K562 (cell line): ENCODE measurements around the gene ITPRIPL2. TPM values are rescaled to one million over a fixed set of nuclear protein-coding genes. Genes with fewer than 3 reads are reported as not detected.
A peak's percentile ranks its signal among the peaks of the same experiment; 100 is the strongest.

Experiments used
- CTBP1 ChIP-seq: fragments of 450-650 bp; IDR thresholded peaks from 2 replicates; pipeline ENCODE4 v1.6.1; 2016; ENCODE audit warnings: borderline replicate concordance
- CXXC5 ChIP-seq: fragments of 250-450 bp; sonication (Bioruptor Pico); IDR thresholded peaks from 2 replicates; pipeline ENCODE4 v1.8.0; 2022; ENCODE audit warnings: inconsistent platforms, mild to moderate bottlenecking, moderate library complexity
- HEY1 ChIP-seq: fragments of 250-450 bp; sonication (Bioruptor Pico); IDR thresholded peaks from 2 replicates; pipeline ENCODE4 v1.5.0; 2020; ENCODE audit warnings: mild to moderate bottlenecking, moderate library complexity, borderline replicate concordance
- HOXB6 ChIP-seq: fragments of 250-450 bp; sonication (Bioruptor Pico); IDR thresholded peaks from 2 replicates; pipeline ENCODE4 v1.5.1; 2022; ENCODE audit warnings: mild to moderate bottlenecking, borderline replicate concordance
- HSF4 ChIP-seq: fragments of 250-450 bp; sonication (Bioruptor Pico); IDR thresholded peaks from 2 replicates; pipeline ENCODE4 v2.1.2; 2022; ENCODE audit warnings: mild to moderate bottlenecking, moderate library complexity, borderline replicate concordance
- MAFF ChIP-seq: IDR thresholded peaks from 2 replicates; pipeline ENCODE4 v1.6.1; 2012; ENCODE audit warnings: low read length, improper control_type of control experiment
- NCOA2 ChIP-seq, 2 experiments: fragments of 450-650 bp; IDR thresholded peaks; 2 replicates each; pipeline ENCODE4 v1.6.1; 2018; ENCODE audit warnings: mild to moderate bottlenecking in 2 of 2, moderate library complexity in 1 of 2; ENCODE audit not compliant: partially characterized antibody in 2 of 2
- NR4A1 ChIP-seq, 2 experiments: fragments of 250-450 bp in 1 of 2; fragments of 450-650 bp in 1 of 2; sonication (Bioruptor Pico) in 1 of 2; IDR thresholded peaks; 2 replicates each; pipeline versions ENCODE4 v1.4.0 to v1.6.1; 2016 to 2020; ENCODE audit warnings: mild to moderate bottlenecking in 2 of 2, missing compliant biosample characterization in 1 of 2, missing genetic modification characterization in 1 of 2, moderate library complexity in 1 of 2
- POLR2AphosphoS2 ChIP-seq: IDR thresholded peaks from 2 replicates; pipeline ENCODE4 v1.6.1; 2012; ENCODE audit warnings: low read length, improper control_type of control experiment
- RAD51 ChIP-seq: fragments of 450-650 bp; IDR thresholded peaks from 2 replicates; pipeline ENCODE4 v1.7.1; 2016; ENCODE audit warnings: low read depth, mild to moderate bottlenecking, borderline replicate concordance
- ZKSCAN1 ChIP-seq: fragments of 150-350 bp; IDR thresholded peaks from 2 replicates; pipeline ENCODE4 v1.6.1; 2016; ENCODE audit warnings: low read depth, low read length
- ZNF263 ChIP-seq: sonication (generic); formaldehyde crosslinking; IDR thresholded peaks from 2 replicates; pipeline ENCODE4 v1.8.0; 2022; ENCODE audit warnings: mild to moderate bottlenecking, missing genetic modification reagents, borderline replicate concordance
- ZNF347 ChIP-seq: fragments of 450-650 bp; formaldehyde crosslinking; IDR thresholded peaks from 2 replicates; pipeline ENCODE4 v1.4.0; 2020; ENCODE audit warnings: low read depth, mild to moderate bottlenecking, moderate library complexity
- ZNF445 ChIP-seq: fragments of 250-450 bp; sonication (Bioruptor Pico); IDR thresholded peaks from 2 replicates; pipeline ENCODE4 v1.4.0; 2020; ENCODE audit warnings: low read depth, mild to moderate bottlenecking, moderate library complexity
- ZNF785 ChIP-seq: fragments of 250-450 bp; sonication (Bioruptor Pico); IDR thresholded peaks from 2 replicates; pipeline ENCODE4 v1.4.0; 2020; ENCODE audit warnings: mild to moderate bottlenecking
- polyA plus RNA-seq, 8 experiments: library from polyadenylated mRNA; depleted of rRNA in 4 of 8; stranded (reverse) in 5 of 8; unstranded in 3 of 8; fragments of >200 nt; fragmentation: Nextera tagmentation in 2 of 8; fragmentation: Illumina TruSeq in 1 of 8; extraction: Ambion mirVana in 2 of 8; extraction: Trizol in 1 of 8; gene quantifications; 2 replicates each; pipeline versions ENCODE4 v1.2.1 to v1.2.3, GENCODE V29; 2011 to 2014; ENCODE audit warnings: inconsistent platforms in 1 of 8, missing spikeins in 1 of 8
- total RNA-seq, 7 experiments: library from RNA; depleted of rRNA in 6 of 7; stranded (reverse); fragments of >200 nt in 6 of 7; fragmentation: Illumina TruSeq in 2 of 7; extraction: Trizol in 2 of 7; gene quantifications; 2 replicates each; pipeline versions ENCODE4 v1.2.1 to v1.2.3, GENCODE V29; 2011 to 2021; ENCODE audit warnings: low replicate concordance in 1 of 7
- TF ChIP-seq, protein P1 (sequence below): fragments of 450-650 bp; IDR thresholded peaks from 2 replicates; pipeline ENCODE4 v1.7.0; 2016; ENCODE audit warnings: borderline replicate concordance
- TF ChIP-seq, protein P2 (sequence below): fragments of 450-650 bp; formaldehyde crosslinking; IDR thresholded peaks from 2 replicates; pipeline ENCODE4 v1.4.0; 2020; ENCODE audit warnings: mild to moderate bottlenecking, mixed read lengths
- TF ChIP-seq, protein P3 (sequence below): fragments of 450-650 bp; IDR thresholded peaks from 2 replicates; pipeline ENCODE4 v1.6.1; 2017; ENCODE audit warnings: antibody characterized with exemption, mild to moderate bottlenecking
- TF ChIP-seq, protein P4 (sequence below): fragments of 450-650 bp; IDR thresholded peaks from 2 replicates; pipeline ENCODE4 v1.6.1; 2016; ENCODE audit warnings: borderline replicate concordance

ITPRIPL2 gene
- total and polyA plus RNA-seq, 9 of the 15 experiments (the other 6 are each of a cell fraction or from before 2014, with no cell fraction given) = 0.04 to 2.2 (median 0.58) TPM

DNA sequence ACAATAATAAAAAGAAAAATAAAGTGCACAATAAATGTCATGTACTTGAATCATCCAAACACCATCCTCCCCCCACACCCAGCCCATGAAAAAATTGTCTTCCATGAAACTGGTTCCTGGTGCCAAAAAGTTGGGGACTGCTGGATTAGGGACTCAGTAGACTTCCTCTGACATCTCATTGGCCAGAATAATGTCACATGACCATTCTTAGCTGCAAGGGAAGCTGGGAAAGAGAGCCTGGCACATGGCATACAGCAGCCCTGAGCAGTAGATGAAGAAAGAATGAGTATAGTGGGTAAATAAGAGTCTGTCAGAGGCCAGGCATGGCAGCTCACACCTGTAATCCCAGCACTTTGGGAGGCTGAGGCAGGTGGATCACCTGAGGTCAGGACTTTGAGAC lies 12.5 kb downstream of the ITPRIPL2 start (continued):
- TF ChIP-seq ZNF263 (CRISPR knock-in tag) = no peak
- no peak for TF ChIP-seq HSF4
- TF ChIP-seq CXXC5 (CRISPR knock-in tag) = no peak
- TF ChIP-seq ZNF445 (CRISPR knock-in tag) = no peak
- TF ChIP-seq HEY1 (CRISPR knock-in tag) = no peak
- TF ChIP-seq, protein P1, sequence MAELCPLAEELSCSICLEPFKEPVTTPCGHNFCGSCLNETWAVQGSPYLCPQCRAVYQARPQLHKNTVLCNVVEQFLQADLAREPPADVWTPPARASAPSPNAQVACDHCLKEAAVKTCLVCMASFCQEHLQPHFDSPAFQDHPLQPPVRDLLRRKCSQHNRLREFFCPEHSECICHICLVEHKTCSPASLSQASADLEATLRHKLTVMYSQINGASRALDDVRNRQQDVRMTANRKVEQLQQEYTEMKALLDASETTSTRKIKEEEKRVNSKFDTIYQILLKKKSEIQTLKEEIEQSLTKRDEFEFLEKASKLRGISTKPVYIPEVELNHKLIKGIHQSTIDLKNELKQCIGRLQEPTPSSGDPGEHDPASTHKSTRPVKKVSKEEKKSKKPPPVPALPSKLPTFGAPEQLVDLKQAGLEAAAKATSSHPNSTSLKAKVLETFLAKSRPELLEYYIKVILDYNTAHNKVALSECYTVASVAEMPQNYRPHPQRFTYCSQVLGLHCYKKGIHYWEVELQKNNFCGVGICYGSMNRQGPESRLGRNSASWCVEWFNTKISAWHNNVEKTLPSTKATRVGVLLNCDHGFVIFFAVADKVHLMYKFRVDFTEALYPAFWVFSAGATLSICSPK = no peak
- no peak for TF ChIP-seq POLR2AphosphoS2
- TF ChIP-seq HOXB6 (CRISPR knock-in tag) = no peak
- no peak for TF ChIP-seq ZNF347 (CRISPR knock-in tag)
- TF ChIP-seq, protein P2, sequence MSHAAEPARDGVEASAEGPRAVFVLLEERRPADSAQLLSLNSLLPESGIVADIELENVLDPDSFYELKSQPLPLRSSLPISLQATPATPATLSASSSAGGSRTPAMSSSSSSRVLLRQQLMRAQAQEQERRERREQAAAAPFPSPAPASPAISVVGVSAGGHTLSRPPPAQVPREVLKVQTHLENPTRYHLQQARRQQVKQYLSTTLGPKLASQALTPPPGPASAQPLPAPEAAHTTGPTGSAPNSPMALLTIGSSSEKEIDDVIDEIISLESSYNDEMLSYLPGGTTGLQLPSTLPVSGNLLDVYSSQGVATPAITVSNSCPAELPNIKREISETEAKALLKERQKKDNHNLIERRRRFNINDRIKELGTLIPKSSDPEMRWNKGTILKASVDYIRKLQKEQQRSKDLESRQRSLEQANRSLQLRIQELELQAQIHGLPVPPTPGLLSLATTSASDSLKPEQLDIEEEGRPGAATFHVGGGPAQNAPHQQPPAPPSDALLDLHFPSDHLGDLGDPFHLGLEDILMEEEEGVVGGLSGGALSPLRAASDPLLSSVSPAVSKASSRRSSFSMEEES (CRISPR knock-in tag) = peak; percentile 66
- TF ChIP-seq ZKSCAN1 = no peak
- no peak for TF ChIP-seq ZNF785 (CRISPR knock-in tag)
- TF ChIP-seq, protein P3, sequence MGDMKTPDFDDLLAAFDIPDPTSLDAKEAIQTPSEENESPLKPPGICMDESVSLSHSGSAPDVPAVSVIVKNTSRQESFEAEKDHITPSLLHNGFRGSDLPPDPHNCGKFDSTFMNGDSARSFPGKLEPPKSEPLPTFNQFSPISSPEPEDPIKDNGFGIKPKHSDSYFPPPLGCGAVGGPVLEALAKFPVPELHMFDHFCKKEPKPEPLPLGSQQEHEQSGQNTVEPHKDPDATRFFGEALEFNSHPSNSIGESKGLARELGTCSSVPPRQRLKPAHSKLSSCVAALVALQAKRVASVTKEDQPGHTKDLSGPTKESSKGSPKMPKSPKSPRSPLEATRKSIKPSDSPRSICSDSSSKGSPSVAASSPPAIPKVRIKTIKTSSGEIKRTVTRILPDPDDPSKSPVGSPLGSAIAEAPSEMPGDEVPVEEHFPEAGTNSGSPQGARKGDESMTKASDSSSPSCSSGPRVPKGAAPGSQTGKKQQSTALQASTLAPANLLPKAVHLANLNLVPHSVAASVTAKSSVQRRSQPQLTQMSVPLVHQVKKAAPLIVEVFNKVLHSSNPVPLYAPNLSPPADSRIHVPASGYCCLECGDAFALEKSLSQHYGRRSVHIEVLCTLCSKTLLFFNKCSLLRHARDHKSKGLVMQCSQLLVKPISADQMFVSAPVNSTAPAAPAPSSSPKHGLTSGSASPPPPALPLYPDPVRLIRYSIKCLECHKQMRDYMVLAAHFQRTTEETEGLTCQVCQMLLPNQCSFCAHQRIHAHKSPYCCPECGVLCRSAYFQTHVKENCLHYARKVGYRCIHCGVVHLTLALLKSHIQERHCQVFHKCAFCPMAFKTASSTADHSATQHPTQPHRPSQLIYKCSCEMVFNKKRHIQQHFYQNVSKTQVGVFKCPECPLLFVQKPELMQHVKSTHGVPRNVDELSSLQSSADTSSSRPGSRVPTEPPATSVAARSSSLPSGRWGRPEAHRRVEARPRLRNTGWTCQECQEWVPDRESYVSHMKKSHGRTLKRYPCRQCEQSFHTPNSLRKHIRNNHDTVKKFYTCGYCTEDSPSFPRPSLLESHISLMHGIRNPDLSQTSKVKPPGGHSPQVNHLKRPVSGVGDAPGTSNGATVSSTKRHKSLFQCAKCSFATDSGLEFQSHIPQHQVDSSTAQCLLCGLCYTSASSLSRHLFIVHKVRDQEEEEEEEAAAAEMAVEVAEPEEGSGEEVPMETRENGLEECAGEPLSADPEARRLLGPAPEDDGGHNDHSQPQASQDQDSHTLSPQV = no peak
- TF ChIP-seq, protein P4, sequence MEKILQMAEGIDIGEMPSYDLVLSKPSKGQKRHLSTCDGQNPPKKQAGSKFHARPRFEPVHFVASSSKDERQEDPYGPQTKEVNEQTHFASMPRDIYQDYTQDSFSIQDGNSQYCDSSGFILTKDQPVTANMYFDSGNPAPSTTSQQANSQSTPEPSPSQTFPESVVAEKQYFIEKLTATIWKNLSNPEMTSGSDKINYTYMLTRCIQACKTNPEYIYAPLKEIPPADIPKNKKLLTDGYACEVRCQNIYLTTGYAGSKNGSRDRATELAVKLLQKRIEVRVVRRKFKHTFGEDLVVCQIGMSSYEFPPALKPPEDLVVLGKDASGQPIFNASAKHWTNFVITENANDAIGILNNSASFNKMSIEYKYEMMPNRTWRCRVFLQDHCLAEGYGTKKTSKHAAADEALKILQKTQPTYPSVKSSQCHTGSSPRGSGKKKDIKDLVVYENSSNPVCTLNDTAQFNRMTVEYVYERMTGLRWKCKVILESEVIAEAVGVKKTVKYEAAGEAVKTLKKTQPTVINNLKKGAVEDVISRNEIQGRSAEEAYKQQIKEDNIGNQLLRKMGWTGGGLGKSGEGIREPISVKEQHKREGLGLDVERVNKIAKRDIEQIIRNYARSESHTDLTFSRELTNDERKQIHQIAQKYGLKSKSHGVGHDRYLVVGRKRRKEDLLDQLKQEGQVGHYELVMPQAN = no peak
- no peak for TF ChIP-seq NR4A1 (CRISPR knock-in tag; IDR thresholded peaks at IDR 0.05)
- TF ChIP-seq NR4A1 (tag; IDR thresholded peaks at IDR 0.05) = no peak
- no peak for TF ChIP-seq NCOA2 (IDR thresholded peaks at IDR 0.05; ENCODE audit: partially characterized antibody in 2 of 2)
- TF ChIP-seq RAD51 = peak; percentile 54; the same call in 1 of the 2 replicates
- no peak for TF ChIP-seq MAFF
- TF ChIP-seq CTBP1 = no peak
